ENCODE results near the gene NCOA3.

Gene NCOA3

GRCh38 chr20:47464380-47465101 is 37.1 kb upstream of the NCOA3 start:
- no peaks in the 10 kb centered on the region for H3K27me3 Mint-ChIP-seq
- H3K4me1 Mint-ChIP-seq (ENCODE audit: low read depth): no peaks in the 10 kb centered on the region
- DNase-seq: no peak
- no peak overlapping the region for H3K27ac Mint-ChIP-seq
- no peaks in the 10 kb centered on the region for H3K36me3 Mint-ChIP-seq (ENCODE audit: low read depth)
- H3K9me3 Mint-ChIP-seq: no peaks in the 10 kb centered on the region
- no peak overlapping the region for H3K4me3 Mint-ChIP-seq

GRCh38 chr20:47465335-47466090 is 36.2 kb upstream of the NCOA3 start:
- no peak overlapping the region for H3K27ac Mint-ChIP-seq
- H3K36me3 Mint-ChIP-seq (ENCODE audit: low read depth): no peaks in the 10 kb centered on the region
- H3K27me3 Mint-ChIP-seq: no peaks in the 10 kb centered on the region
- DNase-seq: no peak
- H3K4me3 Mint-ChIP-seq: no peak overlapping the region
- H3K9me3 Mint-ChIP-seq: no peaks in the 10 kb centered on the region
- H3K4me1 Mint-ChIP-seq (ENCODE audit: low read depth): no peaks in the 10 kb centered on the region

- no peaks in the 10 kb centered on the region for H3K27me3 Mint-ChIP-seq
- no peak for DNase-seq
- no peak overlapping the region for H3K4me3 Mint-ChIP-seq
- H3K9me3 Mint-ChIP-seq: no peaks in the 10 kb centered on the region
- H3K4me1 Mint-ChIP-seq (ENCODE audit: low read depth): no peaks in the 10 kb centered on the region
- H3K36me3 Mint-ChIP-seq (ENCODE audit: low read depth): no peaks in the 10 kb centered on the region
- H3K27ac Mint-ChIP-seq: no peak overlapping the region
These were observed 35.5 kb upstream of the NCOA3 start for GRCh38 chr20:47466213-47466612.

- no peaks in the 10 kb centered on the region for H3K27me3 Mint-ChIP-seq
- H3K4me1 Mint-ChIP-seq (ENCODE audit: low read depth): no peaks in the 10 kb centered on the region
- H3K9me3 Mint-ChIP-seq: no peaks in the 10 kb centered on the region
- H3K4me3 Mint-ChIP-seq: no peak overlapping the region
- H3K27ac Mint-ChIP-seq: no peak overlapping the region
- DNase-seq: no peak
- H3K36me3 Mint-ChIP-seq (ENCODE audit: low read depth): no peaks in the 10 kb centered on the region
These were observed 34.8 kb upstream of the NCOA3 start for GRCh38 chr20:47466704-47467459.

GRCh38 chr20:47468290-47469050 is 33.2 kb upstream of the NCOA3 start:
- no peak for DNase-seq
- H3K36me3 Mint-ChIP-seq (ENCODE audit: low read depth): no peaks in the 10 kb centered on the region
- H3K27me3 Mint-ChIP-seq: no peaks in the 10 kb centered on the region
- no peak overlapping the region for H3K27ac Mint-ChIP-seq
- H3K4me1 Mint-ChIP-seq (ENCODE audit: low read depth): peaks cover 10% of the 10 kb centered on the region
- H3K4me3 Mint-ChIP-seq: no peak overlapping the region
- no peaks in the 10 kb centered on the region for H3K9me3 Mint-ChIP-seq

- Mint-ChIP-seq H3K27me3 (no peaks in the 10 kb centered on the region), H3K27ac (no peak overlapping the region), H3K36me3 (ENCODE audit: low read depth) (no peaks in the 10 kb centered on the region), H3K9me3 (no peaks in the 10 kb centered on the region), H3K4me3 (no peak overlapping the region), H3K4me1 (ENCODE audit: low read depth) (peaks cover 26% of the 10 kb centered on the region)
- no peak for DNase-seq
These were observed 26.2 kb upstream of the NCOA3 start for GRCh38 chr20:47475419-47476044.

DNA sequence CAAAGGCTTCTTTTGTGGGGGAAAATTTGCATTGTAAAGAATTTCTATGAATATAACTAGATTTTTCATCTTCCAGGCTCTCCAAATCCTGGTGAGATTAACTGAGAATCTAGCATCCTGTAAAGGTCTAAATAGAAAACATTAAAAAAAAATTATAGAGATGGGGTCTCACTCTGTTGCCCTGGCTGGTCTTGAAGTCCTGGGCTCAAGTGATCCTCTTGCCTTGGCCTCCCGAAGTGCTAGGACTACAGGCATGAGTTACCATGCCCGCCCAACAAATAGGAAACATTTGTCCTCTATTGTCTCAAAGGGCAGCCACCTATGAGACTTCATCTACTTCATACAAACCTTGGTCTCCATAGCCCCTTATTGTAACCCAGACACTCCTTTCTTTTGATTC is 25.2 kb upstream of the NCOA3 start:
- Mint-ChIP-seq H3K4me1 (ENCODE audit: low read depth) (peaks cover 29% of the 10 kb centered on the region), H3K4me3 (no peak overlapping the region), H3K36me3 (ENCODE audit: low read depth) (no peaks in the 10 kb centered on the region), H3K9me3 (no peaks in the 10 kb centered on the region), H3K27ac (no peak overlapping the region), H3K27me3 (no peaks in the 10 kb centered on the region)
- no peak for DNase-seq

DNA sequence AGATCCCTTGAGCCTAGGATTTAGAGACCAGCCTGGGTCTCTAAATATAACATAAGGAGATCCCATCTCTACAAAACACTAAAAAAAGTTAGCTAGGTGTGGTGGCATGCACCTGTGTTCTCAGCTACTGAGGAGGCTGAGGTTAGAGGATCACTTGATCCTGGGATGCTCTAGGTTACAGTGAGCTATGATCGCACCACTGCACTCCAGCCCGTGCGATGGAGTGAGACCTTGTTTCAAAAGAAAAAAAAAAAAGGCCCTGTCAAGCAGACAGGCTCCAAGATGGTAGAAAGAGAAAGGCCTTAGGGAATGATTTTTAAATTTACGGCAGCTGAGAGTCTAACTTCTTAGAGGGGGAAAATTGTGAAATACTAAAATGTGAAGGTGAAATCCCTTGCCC is 22.6 kb upstream of the NCOA3 start:
- Mint-ChIP-seq H3K4me3 (no peak overlapping the region), H3K9me3 (no peaks in the 10 kb centered on the region), H3K27me3 (no peaks in the 10 kb centered on the region), H3K4me1 (ENCODE audit: low read depth) (peaks cover 26% of the 10 kb centered on the region), H3K36me3 (ENCODE audit: low read depth) (no peaks in the 10 kb centered on the region), H3K27ac (peak overlapping the region; percentile 42)
- DNase-seq: no peak

- H3K27ac Mint-ChIP-seq: peak overlapping the region; percentile 42
- H3K36me3 Mint-ChIP-seq (ENCODE audit: low read depth): no peaks in the 10 kb centered on the region
- peaks cover 30% of the 10 kb centered on the region for H3K4me1 Mint-ChIP-seq (ENCODE audit: low read depth)
- no peaks in the 10 kb centered on the region for H3K27me3 Mint-ChIP-seq
- H3K4me3 Mint-ChIP-seq: no peak overlapping the region
- no peaks in the 10 kb centered on the region for H3K9me3 Mint-ChIP-seq
- no peak for DNase-seq
These were observed 22.2 kb upstream of the NCOA3 start for GRCh38 chr20:47479506-47479905.

DNA sequence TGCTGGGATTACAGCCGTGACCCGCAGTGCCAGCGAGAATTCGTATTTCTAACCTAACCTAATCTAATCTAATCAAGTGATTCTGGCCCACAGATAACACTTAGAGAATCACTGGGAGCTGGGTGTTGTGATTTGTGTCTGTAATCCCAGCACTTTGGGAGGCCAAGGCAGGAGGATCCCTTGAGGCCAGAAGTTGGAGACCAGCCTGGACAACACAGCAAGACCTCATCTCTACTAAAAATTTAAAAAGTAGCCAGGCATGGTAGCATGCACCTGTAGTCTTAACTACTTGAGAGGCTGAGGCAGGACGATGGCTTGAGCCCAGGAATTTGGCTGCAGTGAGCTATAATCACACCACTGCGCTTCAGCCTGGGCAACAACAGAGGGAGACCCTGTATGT is 21.4 kb upstream of the NCOA3 start:
- H3K4me1 Mint-ChIP-seq (ENCODE audit: low read depth): peaks cover 37% of the 10 kb centered on the region

DNA sequence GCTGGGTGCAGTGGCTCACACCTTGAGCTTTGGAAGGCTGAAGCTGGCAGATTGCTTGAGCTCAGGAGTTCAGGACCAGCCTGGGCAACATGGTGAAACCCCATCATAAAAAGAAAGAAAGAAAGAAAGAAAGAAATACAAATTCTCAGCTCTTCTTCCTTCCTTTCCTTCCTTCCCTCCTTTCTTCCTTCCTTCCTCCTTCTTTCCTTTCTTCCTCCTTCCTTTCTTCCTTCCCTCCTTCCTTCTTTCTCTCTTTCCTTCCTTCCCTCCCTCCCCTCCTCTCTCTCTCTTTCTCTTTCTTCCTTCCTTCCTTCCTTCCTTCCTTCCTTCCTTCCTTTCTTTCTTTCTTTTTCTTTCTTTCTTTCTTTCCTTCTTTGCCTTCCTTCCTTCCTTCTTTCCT is 21.0 kb upstream of the NCOA3 start:
- Mint-ChIP-seq H3K27ac (peak overlapping the region; percentile 33), H3K9me3 (no peaks in the 10 kb centered on the region), H3K27me3 (no peaks in the 10 kb centered on the region), H3K36me3 (ENCODE audit: low read depth) (no peaks in the 10 kb centered on the region), H3K4me1 (ENCODE audit: low read depth) (peaks cover 41% of the 10 kb centered on the region), H3K4me3 (no peak overlapping the region)
- no peak for DNase-seq

More for the DNA sequence above, 21.4 kb upstream of the NCOA3 start:
- Mint-ChIP-seq H3K27ac (no peak overlapping the region), H3K9me3 (no peaks in the 10 kb centered on the region), H3K36me3 (ENCODE audit: low read depth) (no peaks in the 10 kb centered on the region), H3K27me3 (no peaks in the 10 kb centered on the region), H3K4me3 (no peak overlapping the region)
- DNase-seq: no peak

DNA sequence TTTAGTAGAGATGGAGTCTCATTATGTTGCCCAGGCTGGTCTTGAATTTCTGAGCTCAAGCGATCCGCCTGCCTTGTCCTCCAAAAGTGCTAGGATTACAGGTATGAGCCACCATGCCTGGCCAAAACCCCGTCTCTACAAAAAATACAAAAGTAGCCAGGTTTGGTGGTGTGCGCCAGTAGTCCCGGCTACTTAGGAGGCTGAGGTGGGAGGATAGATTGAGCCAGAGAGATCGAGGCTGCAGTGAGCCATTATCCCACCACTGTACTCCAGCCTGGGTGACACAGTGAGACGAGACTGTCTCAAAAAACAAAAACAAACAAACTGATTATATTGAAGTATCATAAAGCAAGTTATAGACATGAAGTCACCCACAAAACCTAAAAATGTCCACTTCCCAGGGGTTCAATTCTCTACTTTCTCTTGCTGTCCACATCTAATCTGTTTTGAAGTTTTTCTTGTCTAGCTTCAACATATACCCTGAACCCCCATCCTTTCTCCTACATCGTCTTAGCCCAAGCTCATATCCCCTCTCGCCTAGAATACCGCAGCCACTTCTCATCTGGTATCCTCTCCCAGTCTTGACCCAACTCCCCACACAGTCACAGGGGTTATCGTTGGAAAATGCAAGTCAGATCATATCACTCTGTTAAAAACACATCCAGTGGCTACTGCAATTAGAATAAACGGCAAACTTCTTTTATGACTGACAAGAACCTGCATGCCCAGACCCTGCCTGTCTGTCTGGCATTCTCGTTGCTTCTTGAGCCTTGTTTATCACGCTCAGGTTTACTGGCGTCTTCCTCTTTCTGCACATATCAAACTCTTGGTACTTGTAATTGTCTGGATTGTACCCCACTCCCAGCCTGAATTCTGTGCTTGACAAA is 20.1 kb upstream of the NCOA3 start:
- DNase-seq: no peak
- H3K36me3 Mint-ChIP-seq (ENCODE audit: low read depth): no peaks in the 10 kb centered on the region
- no peak overlapping the region for H3K4me3 Mint-ChIP-seq
- H3K4me1 Mint-ChIP-seq (ENCODE audit: low read depth): peaks cover 49% of the 10 kb centered on the region
- H3K27me3 Mint-ChIP-seq: no peaks in the 10 kb centered on the region
- H3K27ac Mint-ChIP-seq: peak overlapping the region; percentile 33
- H3K9me3 Mint-ChIP-seq: no peaks in the 10 kb centered on the region

DNA sequence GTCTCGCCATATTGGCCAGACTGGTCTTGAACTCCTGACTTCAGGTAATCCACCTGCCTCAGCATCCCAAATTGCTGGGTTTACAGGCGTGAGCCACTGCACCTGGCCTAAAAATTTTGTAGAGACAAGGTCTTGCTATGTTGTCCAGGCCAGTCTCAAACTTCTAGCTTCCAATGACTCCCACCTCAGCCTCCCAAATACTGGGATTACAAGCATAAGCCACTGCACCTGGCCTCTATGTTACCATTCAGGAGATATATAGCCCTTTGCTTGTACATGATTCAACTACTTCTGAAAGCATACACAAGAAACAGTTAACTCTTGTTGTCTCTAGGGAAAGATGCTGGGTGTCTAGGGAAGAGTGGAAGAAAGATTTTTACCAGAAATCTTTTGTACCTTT is 19.0 kb upstream of the NCOA3 start:
- Mint-ChIP-seq H3K27ac (no peak overlapping the region), H3K4me1 (ENCODE audit: low read depth) (peaks cover 60% of the 10 kb centered on the region), H3K9me3 (no peaks in the 10 kb centered on the region), H3K36me3 (ENCODE audit: low read depth) (no peaks in the 10 kb centered on the region), H3K27me3 (no peaks in the 10 kb centered on the region), H3K4me3 (no peak overlapping the region)
- no peak for DNase-seq

Data from activated T-cell treated with anti-CD3 and anti-CD28 coated beads, Interleukin-2, amount 50 U/mL, for 24 hours (primary cell).